Epithelial cell of alveolus of lung (primary cell): Measurements from ENCODE around the gene BTBD18. TPM values are rescaled to one million over a fixed set of nuclear protein-coding genes. Genes with fewer than 3 reads are reported as not detected.

Experiments
- total RNA-seq: library from RNA; depleted of rRNA; stranded (reverse); fragments of >200 nt; gene quantifications from 2 replicates; pipeline ENCODE4 v1.2.1, GENCODE V29; 2015

The BTBD18 gene
- not detected in 2 replicates for total RNA-seq

GRCh38 chr11:57751676-57752253 lies at the start of gene BTBD18:
TSS of gene BTBD18 (minus strand) at chr11:57751819. CDS start at chr11:57751188, 631 bp downstream.

GRCh38 chr11:57761301-57762234 lies 9.9 kb upstream of the BTBD18 start, which contains the start of gene CTNND1:
TSS of gene CTNND1 (plus strand) at chr11:57761802. CDS start at chr11:57791479, 29,677 bp downstream.

GRCh38 chr11:57741132-57742086 lies 10.2 kb downstream of the BTBD18 start, which contains the start of gene SELENOH:
TSS of gene SELENOH (plus strand) at chr11:57741491. CDS start at chr11:57741596, 105 bp downstream.

GRCh38 chr11:57712256-57713150 lies 39.1 kb downstream of the BTBD18 start, which contains the start of gene TMX2:
TSS of gene TMX2 (plus strand) at chr11:57712593. CDS start at chr11:57712619, 26 bp downstream.

GRCh38 chr11:57711414-57712255 lies 40.0 kb downstream of the BTBD18 start, which contains the start of gene MED19:
TSS of gene MED19 (minus strand) at chr11:57712215. CDS start at chr11:57712179, 36 bp downstream.

Other genes starting within 250 kb of the BTBD18 start
- 17.3 and 21.9 TPM in 2 replicates for gene SLC43A1, start 236.1 kb downstream of the BTBD18 start, total RNA-seq
- 14.7 and 44.3 TPM in 2 replicates for gene TIMM10, start 221.1 kb downstream of the BTBD18 start, total RNA-seq
- not detected in 2 replicates for gene SMTNL1, start 214.2 kb downstream of the BTBD18 start, total RNA-seq
- gene UBE2L6, start 184.1 kb downstream of the BTBD18 start, total RNA-seq, result 41.2 and 79.9 TPM in 2 replicates
- gene SERPING1, start 154.1 kb downstream of the BTBD18 start, total RNA-seq, result 106 and 234 TPM in 2 replicates
- 0.13 and 9.7 TPM in 2 replicates for gene YPEL4, start 101.9 kb downstream of the BTBD18 start, total RNA-seq
- 15.3 and 20.4 TPM in 2 replicates for gene CLP1, start 94.1 kb downstream of the BTBD18 start, total RNA-seq
- 37.4 and 41.5 TPM in 2 replicates for gene ZDHHC5, start 83.7 kb downstream of the BTBD18 start, total RNA-seq
- 24.6 and 26.7 TPM in 2 replicates for gene MED19, start 39.6 kb downstream of the BTBD18 start, total RNA-seq
- 46.2 and 63.4 TPM in 2 replicates for gene TMX2, start 39.2 kb downstream of the BTBD18 start, total RNA-seq
- gene SELENOH, start 10.3 kb downstream of the BTBD18 start, total RNA-seq, result 127 and 191 TPM in 2 replicates
- gene CTNND1, start 10.0 kb upstream of the BTBD18 start, total RNA-seq, result 79.8 and 80.6 TPM in 2 replicates